Lower leg skin (tissue), 4 donors: ENCODE measurements around the gene CREBBP. TPM values are rescaled to one million over a fixed set of nuclear protein-coding genes. Genes with fewer than 3 reads are reported as not detected.

Source experiments
- DNase-seq, 2 donors: peaks; one replicate each; pipeline ENCODE4 v3.0.0-alpha.2; 2019; ENCODE audit warnings: low spot score in 2 of 2
- H3K4me3 ChIP-seq: fragments of 200-600 bp; sonication (generic); 2 replicates; pipeline ENCODE4 v1.5.1; 2017; ENCODE audit warnings: mild to moderate bottlenecking, low read depth; ENCODE audit not compliant: poor library complexity, severe bottlenecking
- POLR2A ChIP-seq, 2 donors: fragments of 450-650 bp; IDR thresholded peaks; one replicate each; pipeline ENCODE4 v1.6.1; 2016 to 2017; ENCODE audit warnings: antibody characterized with exemption in 2 of 2, mild to moderate bottlenecking in 1 of 2, moderate library complexity in 1 of 2
- WGBS, 2 donors: methylation state at CpG; one replicate each; pipeline ENCODE4 v1.1.5; 2018; 5-methylcytosine and 5-hydroxymethylcytosine counted together
- intact Hi-C: fragments of 100-400 bp; cut with DNase I; formaldehyde crosslinking; loops from one replicate; pipeline ENCODE4 v1.15.0; 2023; ENCODE audit warnings: low total_unique reads
- total RNA-seq, 4 donors: library from RNA; depleted of rRNA; stranded (reverse); fragments of >200 nt; gene quantifications; one replicate each; pipeline ENCODE4 v1.1.0, GENCODE V29; 2016
- TF ChIP-seq, protein P1 (sequence below), 3 donors: fragments of 450-650 bp; IDR thresholded peaks; one replicate each; pipeline ENCODE4 v1.5.1; 2016; ENCODE audit warnings: antibody characterized with exemption in 3 of 3, mild to moderate bottlenecking in 3 of 3, moderate library complexity in 2 of 3

The CREBBP gene
- total RNA-seq, 4 donors from 2014 or later, result 45.5 to 152 (median 65.7) TPM

DNA sequence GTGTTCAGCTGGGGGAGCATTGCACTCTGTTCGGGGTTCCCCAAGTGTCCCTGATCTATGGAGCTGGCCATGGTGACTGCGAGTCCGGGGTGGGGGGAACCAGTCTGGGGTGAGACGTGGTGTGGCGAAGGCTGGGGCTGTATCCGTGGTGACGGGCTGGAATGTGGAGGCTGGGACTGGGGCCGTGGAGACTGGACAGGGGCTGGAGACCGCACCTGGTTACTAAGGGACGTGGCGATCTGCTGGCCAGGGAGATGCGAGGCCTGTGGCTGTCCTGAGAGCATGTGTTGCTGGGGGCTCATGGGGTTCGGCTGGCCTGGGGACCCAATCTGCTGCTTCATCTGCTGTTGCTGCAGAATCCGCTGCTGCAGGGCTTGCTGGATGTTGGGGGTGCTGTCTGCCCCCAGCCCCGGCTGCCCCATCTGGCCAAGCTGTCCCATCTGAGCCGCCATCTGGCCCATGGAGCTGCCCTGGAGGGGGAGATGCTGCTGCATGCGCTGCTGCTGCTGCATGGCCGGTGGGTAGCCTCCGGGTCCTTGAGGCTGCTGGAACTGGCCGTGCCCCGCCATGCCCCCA is 152.6 kb downstream of the CREBBP start:
- intact Hi-C loops, result no loop called here
- DNase-seq, result no peak
- H3K4me3 ChIP-seq, result no peak overlapping the region
- 88 to 92% methylated on average over 16 to 20 of the region's 21 CpGs for WGBS, 2 donors
- TF ChIP-seq, protein P1, sequence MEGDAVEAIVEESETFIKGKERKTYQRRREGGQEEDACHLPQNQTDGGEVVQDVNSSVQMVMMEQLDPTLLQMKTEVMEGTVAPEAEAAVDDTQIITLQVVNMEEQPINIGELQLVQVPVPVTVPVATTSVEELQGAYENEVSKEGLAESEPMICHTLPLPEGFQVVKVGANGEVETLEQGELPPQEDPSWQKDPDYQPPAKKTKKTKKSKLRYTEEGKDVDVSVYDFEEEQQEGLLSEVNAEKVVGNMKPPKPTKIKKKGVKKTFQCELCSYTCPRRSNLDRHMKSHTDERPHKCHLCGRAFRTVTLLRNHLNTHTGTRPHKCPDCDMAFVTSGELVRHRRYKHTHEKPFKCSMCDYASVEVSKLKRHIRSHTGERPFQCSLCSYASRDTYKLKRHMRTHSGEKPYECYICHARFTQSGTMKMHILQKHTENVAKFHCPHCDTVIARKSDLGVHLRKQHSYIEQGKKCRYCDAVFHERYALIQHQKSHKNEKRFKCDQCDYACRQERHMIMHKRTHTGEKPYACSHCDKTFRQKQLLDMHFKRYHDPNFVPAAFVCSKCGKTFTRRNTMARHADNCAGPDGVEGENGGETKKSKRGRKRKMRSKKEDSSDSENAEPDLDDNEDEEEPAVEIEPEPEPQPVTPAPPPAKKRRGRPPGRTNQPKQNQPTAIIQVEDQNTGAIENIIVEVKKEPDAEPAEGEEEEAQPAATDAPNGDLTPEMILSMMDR (IDR thresholded peaks at IDR 0.05), result no peak
- TF ChIP-seq POLR2A (IDR thresholded peaks at IDR 0.05), result no peak

DNA sequence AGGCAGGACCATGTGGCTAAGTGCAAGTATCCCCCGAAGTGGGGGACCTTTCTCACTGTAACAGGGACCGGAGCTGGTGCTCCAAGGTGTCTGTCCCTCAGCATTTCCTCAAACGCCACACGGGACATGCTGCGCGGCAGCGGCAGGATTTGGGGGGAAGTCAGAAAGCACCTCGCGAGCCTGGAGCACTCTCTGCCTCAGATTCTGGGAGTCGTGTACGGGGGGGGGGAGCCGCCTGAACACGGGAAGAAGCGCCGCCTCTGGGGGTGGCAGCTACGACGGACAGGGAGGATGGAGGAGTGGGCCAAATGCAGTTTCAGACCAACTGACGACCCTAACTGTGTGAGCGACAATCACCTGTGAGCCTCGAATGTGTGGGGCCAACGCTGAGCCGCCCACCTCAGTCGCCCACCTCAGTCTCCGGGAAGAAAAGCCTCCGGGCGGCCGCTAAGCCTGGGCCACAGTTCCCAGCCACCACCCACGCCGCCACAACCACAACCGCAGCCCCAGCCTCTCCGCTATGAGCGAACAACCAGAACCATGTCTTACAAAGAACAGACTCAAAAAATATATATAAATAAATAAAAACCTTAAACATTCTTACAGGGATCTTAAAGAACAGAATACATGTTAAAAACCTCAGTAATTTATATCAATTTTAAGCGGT is 154.4 kb downstream of the CREBBP start:
- intact Hi-C loops, result no loop called here
- no peak for TF ChIP-seq POLR2A (IDR thresholded peaks at IDR 0.05)
- TF ChIP-seq, protein P1 (IDR thresholded peaks at IDR 0.05), result no peak
- no peak overlapping the region for H3K4me3 ChIP-seq
- DNase-seq, result no peak
- 86 to 93% methylated on average over 32 of the region's 33 CpGs for WGBS, 2 donors

DNA sequence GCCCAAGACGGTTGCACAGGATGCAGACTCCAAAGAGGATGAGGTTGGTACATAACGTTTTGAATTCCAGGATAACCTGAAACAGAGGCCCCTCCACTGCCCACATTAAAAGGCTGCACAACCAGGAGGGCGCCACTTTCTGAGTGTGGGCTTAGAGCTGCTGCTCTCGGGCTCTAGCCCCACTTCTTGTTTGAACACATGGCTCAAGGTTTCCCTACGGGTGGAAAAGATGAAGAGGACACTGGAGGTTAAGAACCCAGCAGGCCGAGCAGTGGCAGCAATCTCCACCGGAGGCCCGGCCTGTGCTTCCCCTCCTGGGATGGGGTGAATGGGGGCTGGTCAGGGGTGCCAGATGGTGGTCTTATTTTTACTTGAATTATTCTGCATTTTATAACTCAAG is 155.2 kb downstream of the CREBBP start:
- intact Hi-C loops, result no loop called here
- DNase-seq, result no peak
- 75% methylated on average over 8 of the region's 8 CpGs for WGBS, 2 donors
- TF ChIP-seq, protein P1 (IDR thresholded peaks at IDR 0.05), result no peak
- TF ChIP-seq POLR2A (IDR thresholded peaks at IDR 0.05), result no peak
- no peak overlapping the region for H3K4me3 ChIP-seq

DNA sequence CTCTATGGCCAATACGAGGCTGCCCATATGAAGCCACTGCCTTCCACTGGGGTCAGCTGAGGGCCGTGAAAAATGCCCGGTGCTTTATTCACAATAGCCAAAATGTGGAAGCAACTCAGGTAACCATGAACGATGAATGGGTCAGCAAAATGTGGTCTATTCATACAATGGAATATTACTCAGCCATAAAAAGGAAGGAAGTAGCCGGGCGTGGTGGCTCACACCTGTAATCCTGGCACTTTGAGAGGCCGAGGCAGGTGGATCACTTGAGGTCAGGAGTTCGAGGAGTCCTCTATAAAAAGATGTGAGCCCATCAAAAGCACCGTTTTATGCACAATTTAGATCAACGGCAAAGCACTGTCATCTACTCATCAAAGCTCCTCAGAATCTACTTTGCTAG is 158.0 kb downstream of the CREBBP start:
- WGBS, 2 donors, result 88 to 89% methylated on average over 10 of the region's 10 CpGs
- H3K4me3 ChIP-seq, result no peak overlapping the region
- intact Hi-C loops, result no loop called here
- DNase-seq, result no peak
- TF ChIP-seq, protein P1 (IDR thresholded peaks at IDR 0.05), result no peak
- no peak for TF ChIP-seq POLR2A (IDR thresholded peaks at IDR 0.05)

DNA sequence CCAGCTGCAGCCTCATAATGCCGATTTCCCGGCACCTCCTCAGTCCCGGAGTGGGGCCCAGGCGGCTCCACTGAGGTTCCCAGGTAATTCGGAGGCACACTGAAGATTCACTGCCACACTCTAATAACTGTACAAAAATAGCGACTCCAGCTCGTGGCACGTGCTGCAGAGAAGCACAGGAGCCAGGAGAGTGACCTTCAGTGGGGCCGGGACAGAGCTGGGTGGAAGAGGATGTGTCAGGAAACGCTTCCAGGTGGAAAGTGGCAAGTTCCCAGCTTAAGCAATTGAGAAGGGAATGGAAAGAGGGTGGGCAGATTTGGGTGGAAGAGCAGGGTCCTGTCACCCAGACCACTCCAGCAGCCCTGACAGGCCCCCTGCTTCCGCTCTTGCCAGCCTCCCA is 160.1 kb downstream of the CREBBP start:
- intact Hi-C loops, result no loop called here
- no peak for DNase-seq
- no peak overlapping the region for H3K4me3 ChIP-seq
- no peak for TF ChIP-seq POLR2A (IDR thresholded peaks at IDR 0.05)
- WGBS, 2 donors, result 80 to 83% methylated on average over 11 of the region's 11 CpGs

DNA sequence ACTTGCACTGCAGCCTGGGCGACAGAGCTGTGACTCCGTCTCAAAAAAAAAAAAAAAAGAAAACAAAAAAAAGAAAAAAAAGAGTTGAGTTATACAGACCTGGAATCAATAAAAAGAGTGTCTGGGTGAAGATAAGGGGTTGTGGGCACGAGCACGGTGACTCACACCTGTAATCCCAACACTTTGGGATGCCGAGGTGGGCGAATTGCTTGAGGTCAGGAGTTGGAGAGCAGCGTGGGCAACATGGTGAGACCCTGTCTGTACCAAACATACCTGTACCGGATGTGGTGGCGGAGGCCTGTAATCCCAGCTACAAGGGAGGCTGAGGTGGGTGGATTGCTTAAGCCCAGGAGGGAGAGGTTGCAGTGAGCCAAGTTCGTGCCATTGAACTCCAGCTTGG is 161.9 kb downstream of the CREBBP start:
- intact Hi-C loops, result no loop called here
- TF ChIP-seq, protein P1 (IDR thresholded peaks at IDR 0.05), result no peak
- TF ChIP-seq POLR2A (IDR thresholded peaks at IDR 0.05), result no peak
- H3K4me3 ChIP-seq, result no peak overlapping the region
- 94% methylated on average over 10 of the region's 10 CpGs for WGBS, 2 donors
- no peak for DNase-seq
